ENCODE data around the gene DNAH1. TPM values are rescaled to one million over a fixed set of nuclear protein-coding genes. Genes with fewer than 3 reads are reported as not detected.

DNAH1 gene
- total RNA-seq, 4 donors from 2014 or later: 3.2 to 8.1 (median 6.2) TPM

GRCh38 chr3:52319921-52320595 is 3.9 kb downstream of the DNAH1 start:
- no peak overlapping the region for H3K4me3 ChIP-seq
- peaks cover 0 to 4% of the 10 kb centered on the region in 2 donors for H3K36me3 ChIP-seq
- peaks cover 0 to 16% (median 9%) of the 10 kb centered on the region in 3 donors for H3K4me1 ChIP-seq
- H3K27me3 ChIP-seq: no peaks in the 10 kb centered on the region
- no peak overlapping the region for H3K27ac ChIP-seq
- TF ChIP-seq EP300 (IDR thresholded peaks at IDR 0.05) (no peak), POLR2AphosphoS5 (IDR thresholded peaks at IDR 0.05) (no peak), POLR2A (IDR thresholded peaks at IDR 0.05) (no peak), CTCF (IDR thresholded peaks at IDR 0.05) (no peak)
- H3K9me3 ChIP-seq: no peaks in the 10 kb centered on the region
- WGBS, 2 donors (ENCODE audit: low coverage in 1 of 2): 79 to 90% methylated on average over 2 to 5 of the region's 10 CpGs
- no peak for ATAC-seq

- WGBS, 2 donors (ENCODE audit: low coverage in 1 of 2): 50 to 54% methylated on average over 1 to 2 of the region's 5 CpGs
- Histone ChIP-seq H3K36me3 (peaks cover 0 to 4% of the 10 kb centered on the region in 2 donors), H3K4me1 (peaks cover 0 to 16% (median 9%) of the 10 kb centered on the region in 3 donors), H3K27ac (no peak overlapping the region), H3K9me3 (no peaks in the 10 kb centered on the region), H3K4me3 (no peak overlapping the region), H3K27me3 (no peaks in the 10 kb centered on the region)
- no peak for ATAC-seq
- no peak for TF ChIP-seq POLR2A (IDR thresholded peaks at IDR 0.05)
- no peak for TF ChIP-seq POLR2AphosphoS5 (IDR thresholded peaks at IDR 0.05)
- TF ChIP-seq EP300 (IDR thresholded peaks at IDR 0.05): no peak
- TF ChIP-seq CTCF (IDR thresholded peaks at IDR 0.05): no peak
These were observed 5.4 kb downstream of the DNAH1 start for GRCh38 chr3:52321481-52321880.

- peaks cover 0 to 4% of the 10 kb centered on the region in 2 donors for H3K36me3 ChIP-seq
- H3K4me1 ChIP-seq: peaks cover 0 to 11% (median 4%) of the 10 kb centered on the region in 3 donors
- ATAC-seq: no peak
- no peak overlapping the region for H3K4me3 ChIP-seq
- H3K27me3 ChIP-seq: no peaks in the 10 kb centered on the region
- no peaks in the 10 kb centered on the region for H3K9me3 ChIP-seq
- WGBS, 2 donors (ENCODE audit: low coverage in 1 of 2): 79 to 100% methylated on average over 1 to 6 of the region's 7 CpGs
- H3K27ac ChIP-seq: no peak overlapping the region
- TF ChIP-seq CTCF (IDR thresholded peaks at IDR 0.05) (no peak), EP300 (IDR thresholded peaks at IDR 0.05) (no peak), POLR2A (IDR thresholded peaks at IDR 0.05) (no peak), POLR2AphosphoS5 (IDR thresholded peaks at IDR 0.05) (no peak)
These were observed 6.3 kb downstream of the DNAH1 start for GRCh38 chr3:52322466-52322865.

- Histone ChIP-seq H3K9me3 (no peaks in the 10 kb centered on the region), H3K36me3 (peaks cover 0 to 4% of the 10 kb centered on the region in 2 donors), H3K27me3 (no peaks in the 10 kb centered on the region), H3K27ac (no peak overlapping the region), H3K4me1 (no peaks in the 10 kb centered on the region), H3K4me3 (no peak overlapping the region)
- TF ChIP-seq POLR2A (IDR thresholded peaks at IDR 0.05): no peak
- TF ChIP-seq POLR2AphosphoS5 (IDR thresholded peaks at IDR 0.05): no peak
- TF ChIP-seq EP300 (IDR thresholded peaks at IDR 0.05): no peak
- no peak for TF ChIP-seq CTCF (IDR thresholded peaks at IDR 0.05)
- no CpG with 5 or more reads among the region's 11 CpGs for WGBS, 2 donors (ENCODE audit: low coverage in 1 of 2)
- ATAC-seq: no peak
These were observed 7.6 kb downstream of the DNAH1 start for GRCh38 chr3:52323526-52324295.

All from gastroesophageal sphincter (tissue), 4 donors.